SU-DHL-6 (cell line): ENCODE results near the gene EVI5L.

Experiments used
- CTCF ChIP-seq: fragments of 200-600 bp; sonication (generic); IDR thresholded peaks from one replicate; pipeline ENCODE4 v1.5.1; 2017; ENCODE audit warnings: antibody characterized with exemption, mild to moderate bottlenecking, low read length, moderate library complexity; ENCODE audit not compliant: insufficient read depth, poor library complexity, severe bottlenecking
- EZH2phosphoT487 ChIP-seq: fragments of 200-600 bp; sonication (generic), shearing (Covaris generic); conservative IDR thresholded peaks from 2 replicates; pipeline ENCODE4 v1.6.1; 2018; ENCODE audit warnings: mild to moderate bottlenecking, antibody characterized with exemption, low read length, moderate library complexity, mixed read lengths

- TF ChIP-seq CTCF = no peak
- no peak for TF ChIP-seq EZH2phosphoT487
These were observed 39.5 kb downstream of the EVI5L start for GRCh38 chr19:7869453-7869909.
